BLaER1 (cell line): ENCODE measurements around the gene SEC22C.

Source experiments
- H3K27ac ChIP-seq: shearing (Covaris generic); formaldehyde crosslinking; 2 replicates; pipeline ENCODE4 v1.8.1; 2022
- H3K27me3 ChIP-seq: shearing (Covaris generic); formaldehyde crosslinking; 2 replicates; pipeline ENCODE4 v1.8.1; 2022
- H3K36me3 ChIP-seq: shearing (Covaris generic); formaldehyde crosslinking; 2 replicates; pipeline ENCODE4 v1.8.1; 2022
- H3K4me1 ChIP-seq: shearing (Covaris generic); formaldehyde crosslinking; 2 replicates; pipeline ENCODE4 v1.8.1; 2022
- H3K4me2 ChIP-seq: shearing (Covaris generic); formaldehyde crosslinking; 2 replicates; pipeline ENCODE4 v1.8.1; 2022
- H3K4me3 ChIP-seq: shearing (Covaris generic); formaldehyde crosslinking; 2 replicates; pipeline ENCODE4 v1.8.1; 2022
- H3K9ac ChIP-seq: shearing (Covaris generic); formaldehyde crosslinking; 2 replicates; pipeline ENCODE4 v1.8.1; 2022
- H3K9me3 ChIP-seq: shearing (Covaris generic); formaldehyde crosslinking; 2 replicates; pipeline ENCODE4 v1.8.1; 2022
- H4K20me1 ChIP-seq: shearing (Covaris generic); formaldehyde crosslinking; 2 replicates; pipeline ENCODE4 v1.8.1; 2022
- Cebpa-rat ChIP-seq: shearing (Covaris generic); IDR thresholded peaks from 2 replicates; pipeline ENCODE4 v1.8.1; 2022

Gene SEC22C

DNA sequence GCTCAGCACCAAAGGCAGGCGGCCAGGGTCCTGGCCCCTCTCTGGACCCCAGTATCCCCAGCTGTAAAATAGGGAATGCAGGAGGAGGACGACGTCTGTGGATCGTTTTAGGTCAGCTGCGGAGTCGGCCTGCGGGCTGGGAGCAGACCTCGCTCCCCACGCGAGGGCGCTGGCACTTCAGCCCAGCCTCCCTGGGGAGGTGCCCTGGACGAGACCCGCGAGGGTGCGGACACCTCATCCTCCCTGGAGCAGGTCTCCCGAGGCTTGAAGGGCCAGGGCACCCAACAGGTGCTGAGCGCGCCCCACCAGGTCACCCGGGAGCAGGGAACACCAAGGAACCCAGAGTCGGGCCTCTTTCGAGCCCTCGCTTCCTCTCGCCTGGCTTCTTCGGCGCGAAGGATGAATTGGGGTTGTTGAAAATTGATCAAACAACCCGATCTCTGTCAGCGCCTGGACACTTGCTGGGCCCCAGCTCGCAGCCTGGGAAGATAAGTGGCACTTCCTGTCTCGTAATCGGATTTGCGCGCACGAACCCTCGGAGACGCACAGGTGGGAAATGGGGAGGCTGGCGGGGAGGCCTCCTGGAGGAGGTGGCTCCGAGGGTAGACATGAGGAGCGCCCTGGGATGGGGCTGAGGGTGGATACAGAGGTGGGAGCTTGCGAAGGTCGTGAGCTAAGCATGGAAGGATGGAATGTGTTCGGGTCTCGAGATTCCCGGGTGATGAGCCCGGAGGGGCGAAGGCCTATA is 79.9 kb downstream of the SEC22C start:
- peaks cover 34% of the 10 kb centered on the region for H3K4me1 ChIP-seq
- H3K4me2 ChIP-seq: peak overlapping the region; percentile 98
- H3K9me3 ChIP-seq: no peaks in the 10 kb centered on the region
- H3K4me3 ChIP-seq: peak overlapping the region; percentile 71
- H3K27ac ChIP-seq: no peak overlapping the region
- no peaks in the 10 kb centered on the region for H3K36me3 ChIP-seq
- no peak for TF ChIP-seq Cebpa-rat
- peaks cover 39% of the 10 kb centered on the region for H3K27me3 ChIP-seq
- no peaks in the 10 kb centered on the region for H4K20me1 ChIP-seq
- peak overlapping the region; percentile 51 for H3K9ac ChIP-seq

- H3K27me3 ChIP-seq: peaks cover 39% of the 10 kb centered on the region
- H4K20me1 ChIP-seq: no peaks in the 10 kb centered on the region
- H3K4me1 ChIP-seq: peaks cover 36% of the 10 kb centered on the region
- no peak overlapping the region for H3K27ac ChIP-seq
- peak overlapping the region; percentile 98 for H3K4me2 ChIP-seq
- H3K36me3 ChIP-seq: no peaks in the 10 kb centered on the region
- H3K9me3 ChIP-seq: no peaks in the 10 kb centered on the region
- H3K4me3 ChIP-seq: peak overlapping the region; percentile 71
- no peak for TF ChIP-seq Cebpa-rat
- H3K9ac ChIP-seq: no peak overlapping the region
Observed at GRCh38 chr3:42501321-42501680, 80.5 kb downstream of the SEC22C start.

DNA sequence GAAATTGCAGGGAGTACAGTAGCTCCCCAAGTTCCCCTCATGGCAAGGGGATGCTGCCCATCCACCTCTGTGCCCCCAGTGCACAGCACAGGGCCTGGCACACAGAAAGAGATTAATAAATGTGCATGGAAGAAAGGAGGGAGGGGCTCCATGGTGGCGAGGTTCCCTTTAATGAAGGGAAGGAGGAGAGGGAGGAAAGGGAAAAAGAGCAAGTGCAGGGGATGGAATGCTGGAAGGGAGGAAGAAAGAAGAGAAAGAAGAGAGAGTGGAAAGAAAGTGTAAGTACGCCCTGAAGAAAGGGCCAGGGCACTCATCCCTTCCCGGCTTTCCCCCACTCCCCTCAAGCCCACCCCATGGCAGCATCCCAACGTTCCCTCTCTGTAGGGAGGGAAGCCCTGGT is 80.9 kb downstream of the SEC22C start:
- Histone ChIP-seq H3K9me3 (no peaks in the 10 kb centered on the region), H3K4me1 (peaks cover 36% of the 10 kb centered on the region), H3K27ac (no peak overlapping the region), H3K9ac (no peak overlapping the region), H3K27me3 (peaks cover 39% of the 10 kb centered on the region), H3K4me2 (peak overlapping the region; percentile 98), H3K4me3 (peak overlapping the region; percentile 71; the same call in 1 of the 2 replicates), H4K20me1 (no peaks in the 10 kb centered on the region), H3K36me3 (no peaks in the 10 kb centered on the region)
- TF ChIP-seq Cebpa-rat: no peak

GRCh38 chr3:42500091-42500490 is 81.7 kb downstream of the SEC22C start:
- no peak overlapping the region for H3K9ac ChIP-seq
- H3K9me3 ChIP-seq: no peaks in the 10 kb centered on the region
- no peaks in the 10 kb centered on the region for H4K20me1 ChIP-seq
- no peak for TF ChIP-seq Cebpa-rat
- H3K4me2 ChIP-seq: no peak overlapping the region
- no peaks in the 10 kb centered on the region for H3K36me3 ChIP-seq
- H3K27ac ChIP-seq: no peak overlapping the region
- peaks cover 36% of the 10 kb centered on the region for H3K4me1 ChIP-seq
- peaks cover 39% of the 10 kb centered on the region for H3K27me3 ChIP-seq
- no peak overlapping the region for H3K4me3 ChIP-seq

DNA sequence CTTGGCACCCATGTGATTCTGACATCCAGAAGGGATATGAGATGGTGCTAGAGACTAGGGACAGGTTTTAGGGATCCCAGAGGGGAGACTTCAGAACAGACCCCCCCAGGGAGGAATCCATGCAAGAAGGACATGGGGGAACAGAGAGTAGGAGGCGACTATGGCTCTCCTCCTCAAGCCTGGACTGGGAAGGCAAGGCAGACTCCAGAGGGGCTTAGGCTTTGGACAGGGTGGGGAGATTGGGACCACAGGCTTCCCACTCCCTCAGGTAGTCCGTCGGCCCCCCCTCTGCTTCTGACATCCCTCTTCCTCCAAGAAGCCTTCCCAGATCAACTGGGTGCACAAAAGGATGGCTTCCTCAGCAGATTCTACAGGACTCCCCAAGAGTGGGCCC is 82.3 kb downstream of the SEC22C start:
- Histone ChIP-seq H3K9me3 (no peaks in the 10 kb centered on the region), H3K4me2 (no peak overlapping the region), H3K9ac (no peak overlapping the region), H3K27ac (no peak overlapping the region), H3K4me3 (no peak overlapping the region), H4K20me1 (no peaks in the 10 kb centered on the region), H3K27me3 (peaks cover 39% of the 10 kb centered on the region), H3K36me3 (no peaks in the 10 kb centered on the region), H3K4me1 (peaks cover 36% of the 10 kb centered on the region)
- no peak for TF ChIP-seq Cebpa-rat

DNA sequence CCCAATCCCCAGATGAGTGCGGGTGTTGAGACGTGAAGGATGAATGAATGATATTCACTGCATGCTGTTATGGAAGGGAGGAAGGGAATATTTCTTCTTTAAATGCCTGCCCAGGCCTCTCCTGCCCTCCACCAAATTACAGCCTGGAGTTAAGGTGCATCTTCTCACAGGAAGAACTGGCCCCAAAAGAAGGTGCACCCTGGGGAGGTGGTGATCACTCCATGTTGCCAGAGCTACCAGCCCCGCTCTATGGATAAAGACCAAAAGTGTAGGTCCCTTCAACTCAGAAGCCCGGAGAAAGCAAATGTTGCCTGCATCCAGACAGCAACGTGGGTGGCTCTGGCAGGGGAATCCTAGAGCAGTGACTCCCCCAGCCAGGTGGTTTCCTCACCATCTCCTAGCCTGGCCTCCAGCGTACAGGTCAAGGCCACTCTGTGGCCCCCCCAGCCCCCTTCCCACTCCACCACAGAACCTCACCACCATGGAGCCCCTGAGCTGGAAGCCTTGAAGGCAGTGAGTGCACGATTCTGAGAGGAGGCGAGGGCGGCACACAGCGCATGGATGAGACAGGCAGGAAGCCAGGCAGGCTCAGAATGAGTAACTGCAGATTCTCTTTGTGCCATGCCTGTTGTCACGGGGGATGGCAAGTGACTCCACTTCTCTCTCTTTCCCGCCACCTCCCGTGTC is 82.8 kb downstream of the SEC22C start:
- TF ChIP-seq Cebpa-rat: no peak
- Histone ChIP-seq H4K20me1 (no peaks in the 10 kb centered on the region), H3K36me3 (no peaks in the 10 kb centered on the region), H3K4me3 (no peak overlapping the region), H3K27me3 (peaks cover 39% of the 10 kb centered on the region), H3K4me1 (peaks cover 36% of the 10 kb centered on the region), H3K9ac (no peak overlapping the region), H3K27ac (no peak overlapping the region), H3K9me3 (no peaks in the 10 kb centered on the region), H3K4me2 (no peak overlapping the region)

- Histone ChIP-seq H3K27ac (no peak overlapping the region), H3K4me2 (peak overlapping the region; percentile 37; the same call in 1 of the 2 replicates), H3K4me3 (no peak overlapping the region), H3K4me1 (peaks cover 40% of the 10 kb centered on the region), H3K9ac (no peak overlapping the region), H4K20me1 (no peaks in the 10 kb centered on the region), H3K36me3 (no peaks in the 10 kb centered on the region), H3K27me3 (peaks cover 39% of the 10 kb centered on the region), H3K9me3 (no peaks in the 10 kb centered on the region)
- no peak for TF ChIP-seq Cebpa-rat
Observed at GRCh38 chr3:42498034-42498433, 83.7 kb downstream of the SEC22C start.
